ENCODE results near the gene PANK4.

PANK4 gene

GRCh38 chr1:2486041-2486440, 40.4 kb downstream of the PANK4 start:
- Histone ChIP-seq H3K79me2 (ENCODE audit: control insufficient read depth, low read length) (no peaks in the 10 kb centered on the region), H3K4me3 (ENCODE audit: low read length) (no peak overlapping the region), H3K27me3 (ENCODE audit: control insufficient read depth, low read length) (no peaks in the 10 kb centered on the region), H3K9me2 (replicated peaks; ENCODE audit: control insufficient read depth, low read length) (no peaks in the 10 kb centered on the region), H3K9me3 (ENCODE audit: control insufficient read depth, insufficient read depth, low read length) (peaks cover 11% of the 10 kb centered on the region), H3K4me2 (ENCODE audit: low read length) (no peak overlapping the region), H3K27ac (ENCODE audit: low read depth, low read length) (no peak overlapping the region), H4K20me1 (ENCODE audit: control insufficient read depth, insufficient read depth, low read depth, low read length) (no peaks in the 10 kb centered on the region; the same call in 1 of the 2 replicates), H3F3A (ENCODE audit: control insufficient read depth, insufficient read depth) (no peaks in the 10 kb centered on the region), H3K4me1 (ENCODE audit: control insufficient read depth, low read length) (no peaks in the 10 kb centered on the region), H3K36me3 (ENCODE audit: control insufficient read depth, low read length) (no peaks in the 10 kb centered on the region)
- TF ChIP-seq, protein P1, sequence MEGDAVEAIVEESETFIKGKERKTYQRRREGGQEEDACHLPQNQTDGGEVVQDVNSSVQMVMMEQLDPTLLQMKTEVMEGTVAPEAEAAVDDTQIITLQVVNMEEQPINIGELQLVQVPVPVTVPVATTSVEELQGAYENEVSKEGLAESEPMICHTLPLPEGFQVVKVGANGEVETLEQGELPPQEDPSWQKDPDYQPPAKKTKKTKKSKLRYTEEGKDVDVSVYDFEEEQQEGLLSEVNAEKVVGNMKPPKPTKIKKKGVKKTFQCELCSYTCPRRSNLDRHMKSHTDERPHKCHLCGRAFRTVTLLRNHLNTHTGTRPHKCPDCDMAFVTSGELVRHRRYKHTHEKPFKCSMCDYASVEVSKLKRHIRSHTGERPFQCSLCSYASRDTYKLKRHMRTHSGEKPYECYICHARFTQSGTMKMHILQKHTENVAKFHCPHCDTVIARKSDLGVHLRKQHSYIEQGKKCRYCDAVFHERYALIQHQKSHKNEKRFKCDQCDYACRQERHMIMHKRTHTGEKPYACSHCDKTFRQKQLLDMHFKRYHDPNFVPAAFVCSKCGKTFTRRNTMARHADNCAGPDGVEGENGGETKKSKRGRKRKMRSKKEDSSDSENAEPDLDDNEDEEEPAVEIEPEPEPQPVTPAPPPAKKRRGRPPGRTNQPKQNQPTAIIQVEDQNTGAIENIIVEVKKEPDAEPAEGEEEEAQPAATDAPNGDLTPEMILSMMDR (IDR thresholded peaks at IDR 0.05; ENCODE audit: low read depth, low read length, poor library complexity, severe bottlenecking) = no peak
- TF ChIP-seq EZH2phosphoT487 (IDR thresholded peaks at IDR 0.05; ENCODE audit: borderline replicate concordance, low read length) = no peak

DNA sequence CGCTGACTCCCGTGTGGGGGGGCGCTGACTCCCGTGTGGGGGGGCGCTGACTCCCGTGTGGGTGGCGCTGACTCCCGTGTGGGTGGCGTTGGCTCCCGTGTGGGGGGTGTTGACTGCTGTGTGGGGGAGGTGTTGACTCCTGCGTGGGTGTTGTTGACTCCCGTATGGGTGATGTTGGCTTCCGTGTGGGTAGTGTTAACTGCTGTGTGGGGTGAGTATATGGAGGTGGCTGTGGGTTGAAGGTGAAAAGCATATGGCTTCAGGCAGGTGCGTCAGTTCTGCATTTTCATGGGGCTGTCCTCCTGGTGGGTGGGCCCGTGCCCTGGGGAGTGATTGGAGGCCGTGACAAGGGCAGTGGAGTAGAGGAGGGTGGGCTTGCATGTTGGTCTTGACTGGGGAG, 42.4 kb downstream of the PANK4 start:
- H3F3A ChIP-seq (ENCODE audit: control insufficient read depth, insufficient read depth) = no peaks in the 10 kb centered on the region
- no peak overlapping the region for H3K27ac ChIP-seq (ENCODE audit: low read depth, low read length)
- H3K4me2 ChIP-seq (ENCODE audit: low read length) = no peak overlapping the region
- TF ChIP-seq, protein P1 (IDR thresholded peaks at IDR 0.05; ENCODE audit: low read depth, low read length, poor library complexity, severe bottlenecking) = no peak
- TF ChIP-seq EZH2phosphoT487 (IDR thresholded peaks at IDR 0.05; ENCODE audit: borderline replicate concordance, low read length) = no peak
- no peaks in the 10 kb centered on the region for H3K27me3 ChIP-seq (ENCODE audit: control insufficient read depth, low read length)
- H4K20me1 ChIP-seq (ENCODE audit: control insufficient read depth, insufficient read depth, low read depth, low read length) = no peaks in the 10 kb centered on the region; the same call in 1 of the 2 replicates
- H3K79me2 ChIP-seq (ENCODE audit: control insufficient read depth, low read length) = no peaks in the 10 kb centered on the region
- H3K36me3 ChIP-seq (ENCODE audit: control insufficient read depth, low read length) = no peaks in the 10 kb centered on the region
- H3K9me2 ChIP-seq (replicated peaks; ENCODE audit: control insufficient read depth, low read length) = no peaks in the 10 kb centered on the region
- H3K4me3 ChIP-seq (ENCODE audit: low read length) = no peak overlapping the region
- H3K9me3 ChIP-seq (ENCODE audit: control insufficient read depth, insufficient read depth, low read length) = peaks cover 8% of the 10 kb centered on the region
- no peaks in the 10 kb centered on the region for H3K4me1 ChIP-seq (ENCODE audit: control insufficient read depth, low read length)

GRCh38 chr1:2483026-2483425, 43.4 kb downstream of the PANK4 start:
- Histone ChIP-seq H3K27me3 (ENCODE audit: control insufficient read depth, low read length) (no peaks in the 10 kb centered on the region), H4K20me1 (ENCODE audit: control insufficient read depth, insufficient read depth, low read depth, low read length) (no peaks in the 10 kb centered on the region; the same call in 1 of the 2 replicates), H3K27ac (ENCODE audit: low read depth, low read length) (no peak overlapping the region), H3K4me2 (ENCODE audit: low read length) (no peak overlapping the region), H3F3A (ENCODE audit: control insufficient read depth, insufficient read depth) (no peaks in the 10 kb centered on the region), H3K36me3 (ENCODE audit: control insufficient read depth, low read length) (no peaks in the 10 kb centered on the region), H3K4me1 (ENCODE audit: control insufficient read depth, low read length) (no peaks in the 10 kb centered on the region), H3K9me2 (replicated peaks; ENCODE audit: control insufficient read depth, low read length) (no peaks in the 10 kb centered on the region), H3K9me3 (ENCODE audit: control insufficient read depth, insufficient read depth, low read length) (no peaks in the 10 kb centered on the region), H3K79me2 (ENCODE audit: control insufficient read depth, low read length) (no peaks in the 10 kb centered on the region), H3K4me3 (ENCODE audit: low read length) (no peak overlapping the region)
- TF ChIP-seq, protein P1 (IDR thresholded peaks at IDR 0.05; ENCODE audit: low read depth, low read length, poor library complexity, severe bottlenecking) = no peak
- TF ChIP-seq EZH2phosphoT487 (IDR thresholded peaks at IDR 0.05; ENCODE audit: borderline replicate concordance, low read length) = no peak

Measured in DOHH2 (cell line).